Activated CD4-positive, alpha-beta T cell treated with anti-CD3 and anti-CD28 coated beads for 4 hours (primary cell): ENCODE data around the gene HNRNPAB.
"Not testable (repeated sequence)": the region's sequence is repeated elsewhere in the genome, so short reads cannot be mapped to it uniquely, and the experiment has no call there.

Experiments
- DNase-seq, 2 donors: peaks; one replicate each; pipeline ENCODE4 v3.0.0-alpha.2; 2020

The HNRNPAB gene

DNA sequence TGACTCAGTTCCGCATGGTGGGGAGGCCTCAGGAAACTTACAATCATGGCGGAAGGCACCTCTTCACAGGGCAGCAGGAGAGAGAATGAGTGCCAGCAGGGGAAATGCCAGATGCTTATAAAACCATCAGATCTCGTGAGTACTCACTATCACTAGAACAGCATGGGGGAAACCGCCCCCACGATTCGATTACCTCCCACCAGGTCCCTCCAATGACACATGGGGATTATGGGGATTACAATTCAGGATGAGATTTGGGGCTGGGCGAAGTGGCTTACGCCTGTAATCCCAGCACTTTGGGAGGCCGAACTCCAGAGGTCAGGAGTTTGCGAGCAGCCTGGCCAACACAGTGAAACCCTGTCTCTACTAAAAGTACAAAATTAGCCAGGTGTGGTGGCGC lies 6.2 kb upstream of the HNRNPAB start:
- DNase-seq, result not testable (repeated sequence)

DNA sequence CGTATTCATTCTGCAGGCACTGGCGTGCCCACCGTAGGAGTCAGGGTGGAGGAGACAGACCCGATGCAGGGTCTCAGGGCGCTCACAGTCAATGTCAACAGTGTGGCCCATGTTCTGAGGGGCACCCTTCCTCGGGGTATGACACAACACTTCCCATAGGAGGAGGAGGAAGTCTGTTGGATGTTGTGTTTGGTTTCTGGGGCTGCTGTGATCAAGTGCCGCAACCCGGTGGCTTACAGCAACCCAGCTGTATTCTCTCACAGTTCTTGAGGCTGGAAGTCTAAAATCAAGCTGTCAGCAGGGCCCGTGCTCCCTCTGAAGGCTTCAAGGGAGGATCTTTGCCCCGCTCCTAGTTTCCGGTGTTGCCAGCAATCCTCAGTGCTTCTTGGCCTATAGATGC lies 5.6 kb upstream of the HNRNPAB start:
- DNase-seq, result no peak

DNA sequence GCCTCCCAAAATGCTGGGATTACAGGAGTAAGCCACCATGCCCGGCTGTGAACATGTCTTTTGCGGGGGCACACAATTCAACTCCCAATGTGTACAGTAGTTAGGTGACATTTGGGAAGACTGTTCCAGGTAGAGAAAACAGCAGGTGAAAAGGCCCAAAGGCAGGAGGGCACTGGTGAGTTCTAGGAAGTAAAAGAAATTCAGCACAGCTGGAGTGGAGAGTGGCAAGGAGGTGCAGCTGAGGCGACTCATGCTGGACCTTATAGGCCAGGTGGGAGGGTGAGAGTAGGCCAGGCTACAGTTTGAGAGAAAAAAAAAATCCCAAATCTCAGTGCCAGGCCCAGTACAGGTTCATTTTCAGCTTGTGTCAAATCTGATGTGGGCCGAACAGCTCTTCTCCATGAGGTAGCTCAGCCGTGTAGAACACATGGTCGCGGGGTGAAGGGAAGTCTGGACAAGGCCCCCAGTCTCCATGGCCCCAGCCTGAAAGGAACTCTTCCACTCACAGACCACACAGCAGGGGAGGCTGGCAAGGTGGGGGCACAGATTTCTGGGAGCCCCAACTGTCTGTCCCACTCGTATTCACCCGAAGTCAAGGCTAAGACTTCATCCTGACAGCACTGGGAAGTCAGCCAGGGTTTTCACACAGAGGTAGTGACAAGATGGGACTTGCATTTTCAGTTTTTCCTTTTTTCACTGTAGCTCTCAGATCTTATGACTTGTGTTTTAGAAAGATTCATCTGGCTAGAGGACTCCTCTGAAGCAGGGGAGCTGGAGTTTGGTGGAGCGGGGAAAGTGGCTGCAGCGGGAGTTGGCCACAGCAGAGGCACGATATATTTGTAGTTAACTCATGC lies 4.5 kb upstream of the HNRNPAB start:
- DNase-seq, result no peak

DNA sequence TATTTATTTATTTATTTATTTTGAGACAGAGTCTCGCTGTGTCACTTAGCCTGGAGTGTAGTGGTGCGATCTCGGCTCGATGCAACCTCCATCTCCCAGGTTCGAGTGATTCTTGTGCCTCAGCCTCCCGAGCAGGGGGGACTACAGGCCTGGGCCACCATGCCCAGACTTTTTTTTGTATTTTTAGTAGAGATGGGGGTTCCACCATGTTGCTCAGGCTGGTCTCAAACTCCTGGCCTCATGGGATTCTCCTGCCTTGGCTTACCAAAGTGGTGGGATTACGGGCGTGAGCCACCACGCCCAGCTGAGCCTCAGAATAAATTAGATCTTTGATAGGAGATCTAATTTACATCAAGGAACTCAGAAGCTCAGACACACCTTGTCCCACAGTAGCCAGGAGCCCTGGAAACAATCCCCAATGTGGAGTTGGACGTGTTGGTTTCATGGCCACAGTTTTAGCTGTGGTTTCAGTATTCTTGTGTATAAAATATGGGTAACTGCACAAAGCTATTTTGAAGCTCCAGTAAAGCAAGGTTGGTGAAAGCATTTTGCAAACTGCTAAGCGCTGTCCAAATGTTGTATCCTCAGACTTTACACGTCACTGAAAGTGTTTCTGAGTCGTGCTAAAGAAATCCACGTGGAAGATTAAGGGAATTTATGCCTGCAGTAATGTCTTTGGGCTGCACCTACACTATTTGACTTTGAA lies 3.0 kb upstream of the HNRNPAB start:
- DNase-seq, result no peak

DNA sequence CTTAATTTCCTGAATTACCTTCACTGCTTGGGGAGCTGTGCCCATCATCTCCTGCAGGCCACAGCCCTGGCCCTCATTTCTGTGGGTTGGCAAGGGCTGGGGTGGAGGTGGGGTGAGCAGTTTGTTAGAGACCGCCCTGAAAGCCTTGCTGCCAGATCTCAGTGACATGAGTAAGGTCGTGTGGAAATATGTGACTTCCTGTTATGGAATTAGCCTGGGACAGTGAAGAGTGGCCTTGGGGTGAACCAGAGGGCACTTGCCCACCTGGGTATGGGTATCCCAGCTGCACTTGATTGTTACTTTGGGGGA lies 2.5 kb upstream of the HNRNPAB start:
- no peak for DNase-seq

DNA sequence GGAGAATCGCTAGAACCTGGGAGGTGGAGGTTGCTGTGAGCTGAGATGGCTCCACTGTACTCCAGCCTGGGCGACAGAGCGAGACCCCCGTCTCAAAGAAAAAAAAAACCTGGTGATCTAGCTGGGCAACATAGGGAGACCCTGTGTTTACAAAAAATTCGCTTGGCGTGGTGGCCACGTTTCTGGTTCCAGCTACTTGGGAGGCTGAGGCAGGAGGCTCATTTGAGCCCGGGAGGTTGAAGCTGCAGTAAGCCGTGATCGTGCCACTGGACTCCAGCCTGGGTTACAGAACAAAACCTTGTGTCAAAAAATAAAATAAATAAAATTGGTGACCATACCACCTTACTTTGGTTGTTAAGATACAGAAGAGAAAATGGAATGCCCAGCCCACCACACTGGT lies 1.8 kb upstream of the HNRNPAB start:
- no peak for DNase-seq

DNA sequence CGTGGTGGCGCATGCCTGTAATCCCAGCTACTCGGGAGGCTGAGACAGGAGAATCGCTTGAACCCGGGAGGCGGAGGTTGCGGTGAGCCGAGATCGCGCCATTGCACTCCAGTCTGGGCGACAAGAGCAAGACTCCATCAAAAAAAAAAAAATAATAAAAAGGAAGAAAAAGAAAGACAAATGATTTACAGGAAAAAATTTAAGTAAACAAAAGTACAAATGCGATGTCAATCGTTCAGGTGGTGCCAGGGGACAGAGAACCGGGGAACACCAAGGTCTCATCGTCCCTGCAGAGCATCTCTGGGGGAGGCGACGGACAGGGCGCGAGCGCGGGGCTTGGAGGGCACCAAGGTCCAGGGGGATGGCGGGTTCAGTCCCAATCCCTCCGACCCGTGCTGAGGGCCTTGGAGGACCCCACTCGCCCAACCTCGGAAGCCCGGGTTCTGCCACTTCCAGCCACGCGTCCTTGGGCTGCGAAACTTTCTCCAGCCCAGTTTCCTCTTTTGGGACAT lies 607 bp upstream of the HNRNPAB start:
- no peak for DNase-seq

DNA sequence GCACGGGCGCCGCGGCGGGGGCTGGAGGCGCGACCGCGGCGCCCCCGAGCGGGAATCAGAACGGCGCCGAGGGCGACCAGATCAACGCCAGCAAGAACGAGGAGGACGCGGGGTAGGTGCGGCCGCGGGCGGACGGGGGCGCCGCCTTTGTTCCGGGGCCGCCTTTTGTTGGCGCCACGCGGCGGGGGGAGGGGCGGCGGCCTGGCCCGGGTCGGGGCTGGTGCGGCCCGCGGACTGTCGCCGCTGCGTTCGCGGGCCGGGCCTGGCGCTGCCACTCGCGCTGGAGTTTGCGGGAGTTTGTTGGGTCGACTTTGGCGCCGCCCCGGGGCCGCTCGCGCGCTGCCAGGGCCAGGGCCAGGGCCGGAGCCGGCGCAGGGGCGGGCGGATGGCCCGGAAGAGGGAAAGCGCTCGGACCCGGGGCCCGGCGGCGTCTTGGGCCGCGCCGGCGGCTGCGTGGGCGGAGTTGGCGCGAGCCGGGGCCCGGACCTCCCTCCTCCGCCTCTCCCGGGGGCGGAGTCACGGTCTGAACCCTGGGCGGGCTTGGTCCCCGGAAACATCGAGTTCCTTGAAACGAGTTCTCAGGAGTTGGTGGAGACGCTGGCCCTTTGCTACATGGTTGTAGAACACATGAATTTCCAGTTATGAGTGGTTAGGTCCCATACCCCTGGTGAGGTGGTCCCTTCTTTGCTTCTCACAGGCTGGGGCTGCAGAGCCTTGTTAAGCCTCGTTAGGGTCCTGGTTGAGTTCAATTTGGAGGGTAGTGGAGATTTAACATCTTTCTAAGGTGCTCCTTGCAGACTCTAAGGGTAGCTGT lies 809 bp downstream of the HNRNPAB start:
- peak; percentile 68 to 76 for DNase-seq

DNA sequence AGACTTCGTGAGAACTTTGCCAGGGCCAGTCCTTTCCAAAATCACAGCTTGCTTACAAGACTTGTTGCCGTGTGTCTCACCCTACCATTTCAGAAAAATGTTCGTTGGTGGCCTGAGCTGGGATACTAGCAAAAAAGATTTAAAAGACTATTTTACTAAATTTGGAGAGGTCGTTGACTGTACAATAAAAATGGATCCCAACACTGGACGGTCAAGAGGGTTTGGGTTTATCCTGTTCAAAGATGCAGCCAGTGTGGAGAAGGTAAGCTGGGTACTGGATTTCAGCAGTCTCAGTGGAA lies 1.4 kb downstream of the HNRNPAB start:
- no peak for DNase-seq

DNA sequence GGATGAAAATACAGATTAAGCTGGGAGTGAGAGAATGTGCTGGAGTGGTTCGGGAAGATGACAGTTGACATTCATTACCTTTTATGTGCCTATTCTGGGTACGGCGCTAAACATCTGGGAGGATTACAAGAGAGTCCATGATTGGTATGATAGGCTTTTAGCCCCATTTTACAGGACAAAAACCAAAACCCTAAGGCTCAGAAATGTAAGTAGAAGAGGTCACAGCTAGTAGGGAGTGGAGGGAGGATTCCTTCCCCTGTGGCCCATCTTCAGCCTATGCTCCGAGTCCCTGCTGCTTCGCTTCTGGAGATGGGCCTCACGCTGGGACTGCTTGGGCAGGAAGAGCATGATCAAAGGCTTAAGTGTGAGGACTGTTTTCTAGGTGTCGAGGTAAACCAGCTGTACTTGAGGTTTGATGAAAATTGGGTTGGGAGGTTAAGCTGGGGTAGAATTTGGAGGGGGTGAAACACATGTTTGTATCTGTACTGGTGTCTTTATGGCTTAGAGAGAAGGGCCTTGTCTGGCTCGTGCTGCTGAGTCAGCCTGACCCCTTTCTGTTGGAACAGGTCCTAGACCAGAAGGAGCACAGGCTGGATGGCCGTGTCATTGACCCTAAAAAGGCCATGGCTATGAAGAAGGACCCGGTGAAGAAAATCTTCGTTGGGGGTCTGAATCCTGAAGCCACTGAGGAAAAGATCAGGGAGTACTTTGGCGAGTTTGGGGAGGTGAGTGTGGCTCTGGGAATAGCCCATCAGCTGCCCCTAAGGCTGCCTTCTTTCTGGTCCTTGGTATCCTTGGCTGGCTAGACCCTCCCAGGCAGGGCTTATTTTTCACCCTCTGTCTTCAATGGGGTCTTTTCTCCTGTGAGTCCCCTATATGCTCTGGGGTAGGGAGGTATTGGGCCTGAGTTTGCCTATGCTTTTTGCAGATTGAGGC lies 2.1 kb downstream of the HNRNPAB start:
- DNase-seq, result no peak

DNA sequence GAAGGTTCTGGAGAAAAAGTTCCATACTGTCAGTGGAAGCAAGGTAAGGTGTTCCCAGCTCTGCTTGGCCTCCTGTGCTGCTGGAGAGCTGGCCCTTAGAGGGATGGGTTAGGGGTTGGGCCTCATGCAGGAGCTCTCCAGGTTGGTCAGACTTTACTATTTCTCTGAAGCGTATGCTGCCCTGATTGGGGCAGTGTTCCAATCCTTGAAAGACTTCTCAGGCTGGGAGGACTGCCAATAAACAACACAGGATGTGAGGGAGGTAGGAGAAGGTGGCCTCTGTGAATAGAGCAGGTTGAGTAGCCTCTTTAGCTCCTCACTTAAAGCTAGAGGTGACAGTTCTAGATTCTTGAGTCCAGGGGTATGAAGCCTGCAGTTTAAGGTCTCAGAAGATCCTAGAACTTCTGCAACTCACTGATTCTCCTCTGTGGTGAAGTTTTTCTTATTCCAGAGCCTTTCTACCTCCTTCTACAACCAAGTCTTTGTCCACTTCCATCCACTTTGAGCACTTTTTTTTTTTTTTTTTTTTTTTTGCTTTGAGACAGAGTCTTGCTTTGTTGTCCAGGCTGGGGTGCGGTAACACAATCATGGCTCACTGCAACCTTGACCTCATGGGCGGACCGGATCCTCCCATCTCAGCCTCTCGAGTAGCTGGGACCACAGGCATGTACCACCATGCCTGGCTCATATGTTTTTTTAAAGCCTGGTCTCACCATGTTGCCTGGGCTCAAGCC lies 3.0 kb downstream of the HNRNPAB start:
- DNase-seq, result no peak

DNA sequence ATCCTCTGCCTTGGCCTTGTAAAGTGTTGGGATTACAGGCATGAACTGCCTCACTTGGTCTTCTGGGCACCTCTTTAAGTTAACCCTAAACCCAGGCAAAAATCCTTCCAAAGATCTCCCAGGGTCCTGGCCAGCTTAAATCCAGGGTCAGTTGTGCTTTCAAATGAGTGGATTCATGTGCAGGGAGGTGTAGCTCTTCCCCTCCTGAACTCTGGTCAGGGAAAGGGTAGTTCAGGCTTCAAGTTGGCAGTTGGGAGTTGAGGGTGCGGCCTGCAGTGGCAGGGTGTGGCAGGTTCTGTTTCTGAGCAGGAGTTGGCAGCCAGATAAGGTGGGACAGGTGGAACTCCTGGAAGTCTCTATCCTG lies 3.6 kb downstream of the HNRNPAB start:
- DNase-seq, result no peak

DNA sequence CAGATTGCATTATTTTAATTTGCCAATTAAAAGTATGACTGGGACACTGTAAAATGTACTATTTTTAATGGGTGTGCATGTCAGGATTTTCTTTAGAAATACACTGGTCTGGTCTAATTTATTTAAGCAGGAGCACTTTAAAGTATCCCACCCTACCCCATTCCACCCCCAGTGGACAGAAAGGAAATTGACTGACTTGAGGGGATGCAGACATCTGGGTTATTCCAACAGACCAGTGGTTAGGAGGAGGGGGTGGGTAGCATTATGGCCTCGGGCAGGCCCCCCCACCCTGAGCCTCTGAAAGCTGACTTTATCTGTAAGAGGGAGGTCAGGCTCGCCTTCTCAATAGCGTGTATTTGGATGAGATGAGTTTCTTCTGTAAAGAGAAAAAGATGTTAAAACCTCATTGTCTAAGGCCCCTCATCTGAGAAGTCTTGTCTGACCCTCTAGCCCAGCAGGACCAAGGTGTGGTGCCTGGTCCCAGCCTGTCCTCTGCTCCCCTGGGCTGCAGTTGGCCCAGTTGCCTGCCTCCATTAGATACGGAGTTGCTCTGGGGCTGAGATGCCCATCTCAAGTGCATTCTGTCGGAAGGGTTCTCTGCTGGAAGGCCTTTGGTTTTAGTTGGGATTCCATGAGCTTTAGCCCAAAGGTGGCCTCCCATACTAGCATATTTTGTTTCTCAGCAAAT lies 4.4 kb downstream of the HNRNPAB start:
- no peak for DNase-seq

DNA sequence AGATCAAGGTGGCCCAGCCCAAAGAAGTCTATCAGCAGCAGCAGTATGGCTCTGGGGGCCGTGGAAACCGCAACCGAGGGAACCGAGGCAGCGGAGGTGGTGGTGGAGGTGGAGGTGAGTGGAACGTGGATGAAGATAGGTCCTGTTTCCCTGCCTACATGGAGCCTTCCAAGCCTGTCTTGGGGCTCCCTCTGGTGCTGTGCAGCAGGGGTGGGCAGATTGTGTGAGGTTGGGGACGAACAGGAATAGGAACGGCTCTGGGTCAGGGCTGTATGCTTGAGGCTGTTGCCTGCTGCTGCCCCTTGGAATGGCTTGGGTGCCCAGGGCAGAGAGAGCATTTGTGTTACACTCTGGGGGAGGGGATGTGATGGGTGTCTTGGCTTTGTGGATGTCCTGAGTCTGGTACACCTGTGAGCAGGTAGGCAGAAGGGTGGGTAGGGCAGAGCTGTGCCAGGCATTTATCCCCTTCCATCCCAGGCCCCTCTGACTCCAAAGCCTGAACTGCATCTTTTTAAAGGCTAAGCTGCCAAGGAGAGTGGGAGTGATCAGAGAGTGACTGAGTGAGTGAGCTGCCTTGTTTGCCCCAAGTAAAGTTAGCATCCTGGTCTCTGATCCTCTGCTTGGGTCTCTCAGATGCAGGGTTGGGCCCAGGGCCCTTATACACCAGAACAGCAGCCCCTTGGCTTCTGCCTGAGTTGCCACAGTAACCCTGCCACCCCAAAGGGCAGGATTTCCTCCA lies 5.2 kb downstream of the HNRNPAB start:
- DNase-seq, result no peak

DNA sequence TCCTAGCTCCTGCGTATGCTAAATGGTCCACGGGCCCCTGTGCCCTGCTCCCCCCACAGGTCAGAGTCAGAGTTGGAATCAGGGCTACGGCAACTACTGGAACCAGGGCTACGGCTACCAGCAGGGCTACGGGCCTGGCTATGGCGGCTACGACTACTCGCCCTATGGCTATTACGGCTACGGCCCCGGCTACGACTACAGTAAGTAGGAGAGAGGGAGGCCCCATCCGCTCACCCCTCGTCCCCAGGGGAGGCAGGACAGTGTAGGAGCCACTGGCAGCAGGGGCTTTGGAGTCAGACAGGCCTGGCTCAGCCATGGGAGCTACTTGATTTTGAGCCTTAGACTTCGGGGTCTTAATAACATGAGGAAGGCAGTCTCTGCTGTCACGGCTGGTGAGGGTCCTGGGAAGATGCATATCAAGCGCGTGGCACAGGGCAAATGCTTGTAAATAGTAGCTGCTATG lies 5.8 kb downstream of the HNRNPAB start:
- DNase-seq, result no peak

DNA sequence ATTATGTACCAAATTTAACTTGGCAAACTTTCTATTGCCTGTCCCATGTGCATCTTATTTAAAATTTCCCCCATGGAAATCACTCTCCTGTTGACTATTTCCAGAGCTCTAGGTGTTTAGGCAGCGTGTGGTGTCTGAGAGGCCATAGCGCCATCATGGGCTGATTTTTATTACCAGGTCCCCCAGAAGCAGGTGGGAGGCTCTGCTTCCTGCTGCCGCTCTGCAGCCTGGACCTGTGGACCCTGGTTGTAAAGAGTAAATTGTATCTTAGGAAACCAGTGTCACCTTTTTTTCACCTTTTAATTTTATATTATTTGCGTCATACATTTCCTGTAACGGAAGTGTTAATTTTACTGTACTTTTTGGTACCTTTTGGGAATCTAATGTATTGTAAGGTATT lies 6.4 kb downstream of the HNRNPAB start:
- DNase-seq, result no peak

DNA sequence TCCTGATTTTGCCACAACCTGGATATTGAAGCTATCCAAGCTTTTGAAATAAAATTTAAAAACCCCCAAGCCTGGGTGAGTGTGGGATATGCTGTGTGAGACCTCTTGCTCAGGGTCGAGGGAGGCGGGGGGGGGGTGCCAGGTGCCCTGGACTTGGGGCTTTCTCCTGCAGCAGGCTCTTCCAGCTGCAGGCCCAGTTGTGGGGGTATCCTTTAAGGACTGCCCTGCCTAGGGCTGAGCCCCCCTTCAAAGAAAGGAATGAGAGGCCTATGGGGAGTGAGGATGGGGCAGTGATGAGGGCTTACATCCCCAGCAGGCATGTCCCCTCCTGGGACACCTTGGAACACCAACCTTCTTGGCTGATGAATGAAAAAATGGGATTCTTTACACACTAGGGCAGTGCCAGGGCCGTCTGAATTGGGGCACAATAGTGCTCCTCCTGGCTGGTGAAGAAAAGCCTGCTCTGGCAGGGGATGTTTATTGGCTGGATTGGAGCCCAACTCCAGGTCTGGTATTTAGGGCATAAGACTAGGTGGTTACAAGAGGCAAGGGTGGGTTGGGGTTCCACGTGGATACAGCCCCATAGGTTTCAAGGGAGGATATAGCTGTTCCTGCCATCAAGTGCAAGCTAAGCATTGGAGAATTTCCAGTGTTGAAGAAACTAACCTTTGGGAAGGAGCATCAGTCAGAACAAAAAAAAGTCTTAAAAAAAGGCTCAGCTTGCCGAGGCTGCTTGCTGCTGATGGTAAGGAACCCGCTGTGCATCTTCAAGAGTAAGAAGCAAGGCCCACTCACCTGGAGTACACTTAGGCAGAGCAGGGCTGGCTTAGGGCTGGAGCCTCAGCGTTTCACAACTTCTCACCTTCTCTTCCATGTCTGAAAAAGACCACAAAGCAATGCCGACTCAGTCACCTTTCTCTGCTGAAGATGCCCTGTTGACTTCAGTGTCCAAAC lies 7.0 kb downstream of the HNRNPAB start:
- DNase-seq, result no peak

DNA sequence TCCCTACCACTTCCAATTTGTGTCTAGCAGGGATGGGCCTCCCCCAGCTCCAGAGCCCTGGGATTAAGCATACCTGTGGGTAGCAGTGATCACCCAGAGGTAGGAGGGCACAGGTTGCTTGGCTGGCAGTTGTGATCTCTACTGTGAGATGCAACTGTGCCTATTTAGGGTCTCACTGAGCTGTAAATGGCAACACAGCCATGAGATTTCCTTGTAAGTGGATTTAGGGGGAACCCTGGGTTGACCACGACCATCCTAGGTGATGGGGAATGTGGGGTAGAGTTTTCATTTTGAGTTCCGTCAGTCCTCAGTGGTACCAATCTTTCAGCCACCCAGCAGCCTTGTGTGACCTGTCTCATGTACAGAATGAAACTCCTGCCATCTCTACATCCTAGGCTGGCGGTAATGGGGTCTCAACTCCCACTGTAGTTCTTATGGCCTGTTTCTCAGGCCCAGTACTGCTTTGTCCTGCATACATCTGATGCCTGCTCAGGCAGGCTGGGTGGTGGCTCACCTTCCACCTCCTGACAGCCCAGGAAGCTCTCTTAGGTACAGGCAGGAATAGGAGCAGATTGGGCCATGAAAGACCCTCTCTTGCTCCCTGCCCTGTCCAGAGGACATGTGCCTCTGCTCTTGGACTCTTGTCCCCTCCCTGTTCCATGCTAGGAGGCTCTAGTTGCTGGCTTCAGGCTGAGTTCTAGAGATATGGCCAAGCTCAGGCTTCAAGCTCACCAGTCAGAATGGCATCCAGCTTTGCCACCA lies 8.1 kb downstream of the HNRNPAB start:
- DNase-seq, result no peak
